Activated T-helper 1 cell treated with anti-CD3 and anti-CD28 coated beads, Interleukin-2, amount 50 U/mL, for 16 hours (primary cell): ENCODE results near the gene EHD4.

Experiments used
- DNase-seq, 2 donors: peaks; one replicate each; pipeline ENCODE4 v3.0.0-alpha.2; 2020; ENCODE audit warnings: low read depth in 1 of 2, low spot score in 1 of 2

The EHD4 gene

DNA sequence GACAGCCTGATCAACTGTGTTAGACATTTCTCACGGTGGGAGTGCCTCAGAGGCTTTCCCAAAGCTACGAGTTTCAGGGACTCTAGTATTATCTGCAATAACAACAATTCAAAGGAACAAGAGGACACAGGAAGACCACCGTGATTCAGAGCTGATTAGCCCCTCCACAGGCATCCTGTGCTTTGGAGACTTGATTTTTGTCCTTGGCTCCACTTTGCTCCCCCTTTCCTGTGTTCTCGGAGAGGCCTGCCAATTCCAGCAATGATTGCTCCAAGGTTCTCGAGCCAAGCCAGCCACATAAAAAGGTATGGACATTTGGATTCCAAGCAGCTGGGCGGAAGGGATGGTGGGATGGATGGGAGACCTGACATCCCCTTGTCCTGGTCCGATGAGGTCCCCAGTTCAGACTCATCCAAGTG is 14.3 kb downstream of the EHD4 start:
- no peak for DNase-seq

DNA sequence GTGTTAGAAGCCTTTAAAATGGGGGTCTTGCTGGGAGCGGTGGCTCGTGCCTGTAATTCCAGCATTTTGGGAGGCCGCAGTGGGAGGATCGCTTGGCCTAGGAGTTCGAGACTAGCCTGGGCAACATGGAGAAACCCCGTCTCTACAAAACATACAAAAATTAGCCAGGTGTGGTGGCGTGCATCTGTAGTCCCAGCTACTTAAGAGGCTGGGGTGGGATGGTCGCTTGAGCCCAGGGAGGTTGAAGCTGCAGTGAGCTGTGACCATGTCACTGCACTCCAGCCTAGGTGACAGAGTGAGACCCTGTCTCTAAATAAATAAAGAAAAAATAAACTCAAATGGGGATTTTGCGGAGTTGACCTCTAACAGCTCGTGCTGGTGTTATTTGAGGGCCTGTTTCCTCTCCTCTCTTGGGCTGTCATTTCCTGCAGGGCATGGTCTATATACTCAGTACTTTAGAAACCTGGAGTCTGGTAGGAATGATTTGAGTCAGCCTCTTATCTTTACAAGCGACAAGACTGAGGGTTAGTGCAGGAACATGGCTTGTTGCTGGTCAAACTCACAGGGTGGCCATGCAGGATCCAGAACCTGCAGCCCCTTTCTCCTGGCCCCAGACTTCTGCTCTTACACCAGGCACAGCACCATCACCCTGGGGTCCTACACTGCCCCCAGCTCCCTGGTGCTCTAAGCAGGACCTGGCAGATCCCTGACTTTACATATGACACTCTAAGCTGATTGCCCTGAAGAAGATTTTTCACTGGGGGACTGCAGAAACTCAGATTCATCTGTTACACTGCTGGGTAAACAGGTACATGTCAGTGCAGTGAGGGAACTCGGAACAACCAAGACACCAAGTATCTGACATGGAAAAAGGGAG is 15.1 kb downstream of the EHD4 start:
- no peak for DNase-seq

DNA sequence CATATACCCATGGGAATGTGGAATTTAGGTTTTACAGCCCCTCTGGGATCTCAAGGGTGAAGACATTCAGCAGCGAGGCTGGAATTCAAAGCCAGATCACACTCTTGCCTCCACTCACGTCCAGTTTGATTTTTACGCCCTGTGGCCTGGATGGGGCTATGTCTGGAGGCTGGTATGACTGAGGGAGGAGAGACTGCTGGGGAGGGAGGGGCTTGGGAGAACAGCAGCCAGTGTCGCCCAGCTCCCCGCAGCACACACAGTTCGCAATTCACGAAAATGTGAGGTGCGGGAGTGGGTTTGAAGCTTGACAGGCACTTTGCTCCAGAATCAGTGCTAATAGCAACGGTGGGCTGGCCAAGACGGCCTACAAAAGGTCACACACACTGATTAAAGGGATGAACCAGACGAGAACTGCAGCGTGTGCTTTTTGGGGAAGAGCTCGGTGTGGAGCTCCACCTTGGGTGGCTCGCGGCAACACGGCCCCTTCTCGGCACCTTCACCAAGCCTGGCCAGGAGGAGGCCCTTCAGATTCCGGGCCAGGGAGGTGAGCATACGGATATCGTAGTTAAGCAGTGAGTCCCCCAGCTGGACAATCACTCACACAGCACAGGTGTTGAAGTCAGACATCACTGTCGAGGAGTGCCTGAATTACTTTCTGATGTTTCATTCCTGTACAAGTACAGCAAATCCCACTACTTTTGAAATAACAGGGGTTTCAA is 16.4 kb downstream of the EHD4 start:
- DNase-seq: no peak

DNA sequence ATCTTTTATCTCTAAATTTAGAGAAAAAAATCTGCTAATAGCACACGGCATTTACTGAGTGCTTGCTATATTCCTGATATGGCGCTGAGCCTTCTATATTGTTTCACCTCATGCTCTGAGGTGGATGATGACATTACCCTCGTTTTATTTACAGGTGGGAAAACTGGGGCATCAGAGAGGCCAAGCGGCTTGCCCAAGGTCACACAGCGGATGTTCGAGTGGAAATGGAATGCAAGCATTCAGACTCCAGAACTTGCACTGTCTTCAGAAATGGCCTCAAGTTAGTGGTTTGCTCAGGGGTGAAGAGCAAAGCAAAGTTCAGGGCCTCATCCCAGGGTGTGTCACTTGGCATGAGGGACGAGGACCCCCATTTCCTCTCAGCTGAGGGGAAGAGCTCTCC is 17.3 kb downstream of the EHD4 start:
- DNase-seq: no peak

DNA sequence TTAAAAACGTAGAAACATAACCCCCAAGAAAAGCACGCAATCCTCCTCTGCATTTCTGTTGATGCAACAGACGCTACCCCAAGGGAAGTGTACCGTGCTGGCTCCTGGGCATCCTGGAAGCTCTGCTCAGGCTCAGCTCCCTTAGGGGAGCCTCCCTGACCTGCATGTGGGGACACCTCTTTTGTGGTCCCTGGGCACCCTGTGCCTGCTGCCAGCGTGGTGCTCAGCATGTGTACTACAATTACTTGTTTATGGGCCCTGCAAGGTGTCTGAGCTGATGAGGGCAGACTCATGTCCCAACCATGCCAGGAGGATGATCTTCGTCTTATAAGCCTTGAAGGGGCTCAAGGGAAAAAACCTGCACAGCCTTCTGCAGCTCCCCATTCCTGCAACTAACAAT is 18.3 kb downstream of the EHD4 start:
- no peak for DNase-seq

DNA sequence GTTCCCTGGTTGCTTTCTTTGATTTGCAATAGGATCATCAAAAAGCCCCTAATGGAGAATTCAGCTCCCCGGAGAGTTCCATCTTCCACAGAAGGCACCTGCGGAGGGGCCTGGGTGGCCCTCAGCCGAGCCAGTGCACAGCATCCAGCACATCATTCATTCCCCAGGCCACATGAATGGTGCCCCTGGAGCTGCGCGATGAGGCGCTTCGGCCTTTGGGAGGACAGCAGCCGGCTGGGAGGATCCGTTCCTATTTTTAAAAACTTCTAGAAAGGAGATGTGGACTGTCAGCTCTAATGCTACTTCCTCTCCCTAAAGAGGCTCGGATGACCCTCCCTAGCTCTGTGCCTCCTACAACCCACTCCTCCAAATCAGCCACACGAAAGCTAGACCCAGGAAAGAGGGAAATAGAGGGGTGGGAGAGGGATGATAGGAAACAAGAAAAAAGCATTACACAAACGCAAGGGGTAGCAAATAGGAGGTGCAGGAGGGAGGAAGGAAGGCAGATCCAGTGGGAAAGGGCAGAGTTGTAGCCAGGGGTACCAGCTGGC is 20.3 kb downstream of the EHD4 start:
- no peak for DNase-seq

DNA sequence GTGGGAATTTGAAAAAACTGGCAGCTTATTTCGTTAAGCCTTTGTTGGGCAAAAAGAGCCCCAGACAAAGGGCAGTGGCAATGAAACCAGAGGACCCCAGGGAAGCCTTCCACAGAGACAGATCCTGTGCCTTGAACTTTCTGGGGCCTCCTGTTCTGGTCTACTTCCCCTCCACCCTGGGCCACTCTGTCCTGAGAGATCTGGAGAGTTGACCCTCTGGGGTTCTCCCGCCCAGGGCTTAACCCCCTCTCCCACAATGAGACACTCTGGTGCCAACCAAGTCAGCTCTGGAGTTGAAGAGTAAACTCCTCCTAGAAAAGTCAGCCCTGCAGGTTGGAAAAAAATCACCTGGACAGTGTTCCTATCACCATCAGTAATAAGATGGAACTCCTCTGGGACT is 20.8 kb downstream of the EHD4 start:
- no peak for DNase-seq

DNA sequence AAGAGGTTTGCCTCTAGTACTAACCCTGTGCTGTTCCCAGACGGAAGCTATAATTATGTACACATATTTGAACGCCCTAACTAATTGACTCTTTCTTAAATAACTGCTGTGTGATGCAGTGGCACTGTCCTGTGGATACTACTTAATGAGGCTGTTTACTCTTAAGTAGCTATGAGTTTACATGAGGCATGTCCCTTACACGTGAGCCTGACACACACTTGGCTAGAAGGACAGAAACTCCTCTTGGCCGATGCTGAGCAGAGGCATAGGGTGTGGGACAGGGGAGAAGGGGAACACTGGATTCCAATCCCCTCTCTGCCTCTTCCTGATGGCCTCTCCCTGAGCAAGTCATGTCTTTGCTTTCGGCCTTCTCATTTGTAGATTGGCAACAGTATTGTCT is 21.9 kb downstream of the EHD4 start:
- DNase-seq: no peak

DNA sequence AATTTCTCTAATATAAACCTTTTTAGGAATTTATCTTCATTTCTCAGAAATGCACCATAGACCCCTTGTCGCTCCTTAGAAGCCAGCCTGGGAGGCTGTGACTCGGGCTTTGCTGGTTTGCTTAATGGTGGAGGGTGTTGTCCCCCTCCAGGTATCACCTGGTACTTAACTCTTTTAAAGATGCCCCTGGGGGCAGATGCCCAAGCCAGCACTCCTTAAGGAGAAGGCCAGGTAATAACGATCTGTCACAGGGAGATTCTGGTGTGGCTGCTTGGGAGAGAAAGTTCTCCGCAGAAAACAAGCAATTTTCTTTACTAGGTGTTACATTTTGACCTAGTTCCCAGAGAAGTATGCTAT is 22.3 kb downstream of the EHD4 start:
- no peak for DNase-seq

DNA sequence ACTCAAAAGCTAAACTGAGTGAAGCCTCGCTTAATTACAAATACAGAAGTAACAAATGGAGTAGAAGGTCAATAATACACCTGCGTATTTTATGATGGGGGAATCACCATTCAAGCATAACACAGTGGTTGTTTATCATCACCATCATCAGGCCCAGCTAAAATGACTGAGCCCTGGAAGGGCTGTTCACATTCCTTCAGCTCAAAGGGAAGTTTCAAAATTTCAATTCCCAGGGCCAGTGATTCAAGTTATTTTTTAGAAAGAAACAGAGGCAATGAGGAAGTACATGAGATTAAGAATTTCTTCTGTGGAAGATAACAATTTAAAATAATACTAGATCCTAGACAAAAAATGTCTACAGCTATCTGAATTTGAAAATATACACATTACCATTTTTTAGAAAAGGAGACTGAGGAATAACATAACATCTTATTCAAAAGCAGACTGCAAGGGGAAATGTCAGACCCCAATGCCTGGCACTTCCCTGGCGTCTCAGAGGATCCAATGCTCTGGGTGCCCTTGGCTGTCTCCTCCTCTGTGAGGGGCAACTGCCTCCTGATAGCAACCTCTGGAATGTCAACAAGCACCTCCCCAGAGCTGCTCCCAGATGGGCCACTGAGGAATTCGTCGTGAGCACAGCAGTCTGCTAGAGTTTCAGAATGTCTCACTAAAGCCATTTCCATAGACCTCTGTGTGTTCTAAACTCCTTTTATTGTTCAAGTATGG is 22.8 kb downstream of the EHD4 start:
- DNase-seq: no peak

DNA sequence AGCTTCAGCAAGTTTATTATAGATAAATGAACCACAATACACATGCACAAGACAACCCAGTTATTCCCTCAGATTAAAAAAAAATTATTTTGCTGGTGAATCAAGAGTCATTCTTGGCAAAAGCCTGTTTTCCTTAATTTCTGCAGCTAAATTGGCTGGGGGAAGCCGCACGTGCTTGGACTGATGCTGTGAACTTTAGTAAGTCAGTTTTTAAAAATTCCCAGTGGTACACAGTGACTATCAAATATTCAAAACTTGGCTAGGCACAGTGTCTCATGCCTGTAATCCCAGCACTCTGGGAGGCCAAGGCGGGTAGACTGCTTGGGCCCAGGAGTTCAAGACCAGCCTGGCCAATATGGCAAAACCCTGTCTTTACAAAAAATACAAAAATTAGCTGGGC is 23.9 kb downstream of the EHD4 start:
- DNase-seq: no peak

DNA sequence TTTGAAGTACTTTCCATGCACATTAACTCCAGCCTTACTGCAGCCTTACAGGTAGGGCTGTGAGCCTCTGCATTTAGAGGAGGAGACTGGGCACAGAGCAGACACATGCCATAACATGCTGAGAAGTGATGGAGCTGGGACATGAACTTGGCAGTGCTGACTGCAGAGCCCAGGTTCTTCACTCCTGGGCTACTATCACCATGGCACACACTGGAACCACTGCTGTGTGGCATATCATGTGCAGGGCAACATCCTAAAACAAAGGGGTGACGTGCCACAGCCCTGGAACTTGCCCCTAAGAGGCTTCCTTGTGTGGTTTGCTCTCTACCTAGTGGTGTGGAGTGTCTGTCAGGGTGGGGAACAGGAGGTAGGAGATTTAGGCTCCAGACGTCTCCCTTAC is 25.4 kb downstream of the EHD4 start:
- DNase-seq: no peak

DNA sequence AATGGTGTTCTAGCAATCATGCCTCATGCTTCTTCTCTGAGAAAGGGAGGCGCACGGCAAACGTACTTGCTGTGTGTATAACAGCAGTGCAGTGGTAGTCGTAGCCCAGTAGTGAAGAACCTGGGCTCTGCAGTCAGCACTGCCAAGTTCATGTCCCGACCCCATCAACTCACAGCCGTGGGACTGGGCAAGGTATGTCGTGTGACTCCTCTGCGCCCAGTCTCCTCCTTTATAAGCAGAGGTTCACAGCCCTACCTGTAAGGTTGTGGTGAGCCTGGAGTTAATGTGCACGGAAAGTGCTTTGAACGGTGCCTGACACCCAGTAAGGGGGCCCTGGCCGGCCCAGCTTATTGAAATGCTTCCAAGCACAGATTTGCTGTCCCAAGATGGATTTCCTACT is 26.6 kb downstream of the EHD4 start:
- DNase-seq: no peak

DNA sequence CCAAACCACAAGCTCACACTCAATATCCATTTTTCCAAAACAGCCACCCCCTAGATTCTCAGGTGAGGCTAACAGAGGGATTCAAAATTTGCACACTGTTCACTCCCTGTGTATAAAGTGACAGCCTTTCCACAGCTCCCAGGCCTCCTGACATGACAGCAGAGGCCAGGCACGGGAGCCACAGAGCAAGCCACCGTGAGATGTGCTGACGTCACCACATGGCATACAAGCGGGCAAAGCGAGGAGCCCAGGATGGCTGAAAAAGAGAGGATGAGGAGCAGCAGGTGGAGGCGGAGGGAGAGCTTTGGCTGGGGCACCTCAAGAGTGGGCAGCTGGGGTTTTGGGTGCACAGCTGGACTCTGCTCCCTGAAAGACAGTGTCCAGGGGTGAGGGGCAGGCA is 27.1 kb downstream of the EHD4 start:
- DNase-seq: no peak

DNA sequence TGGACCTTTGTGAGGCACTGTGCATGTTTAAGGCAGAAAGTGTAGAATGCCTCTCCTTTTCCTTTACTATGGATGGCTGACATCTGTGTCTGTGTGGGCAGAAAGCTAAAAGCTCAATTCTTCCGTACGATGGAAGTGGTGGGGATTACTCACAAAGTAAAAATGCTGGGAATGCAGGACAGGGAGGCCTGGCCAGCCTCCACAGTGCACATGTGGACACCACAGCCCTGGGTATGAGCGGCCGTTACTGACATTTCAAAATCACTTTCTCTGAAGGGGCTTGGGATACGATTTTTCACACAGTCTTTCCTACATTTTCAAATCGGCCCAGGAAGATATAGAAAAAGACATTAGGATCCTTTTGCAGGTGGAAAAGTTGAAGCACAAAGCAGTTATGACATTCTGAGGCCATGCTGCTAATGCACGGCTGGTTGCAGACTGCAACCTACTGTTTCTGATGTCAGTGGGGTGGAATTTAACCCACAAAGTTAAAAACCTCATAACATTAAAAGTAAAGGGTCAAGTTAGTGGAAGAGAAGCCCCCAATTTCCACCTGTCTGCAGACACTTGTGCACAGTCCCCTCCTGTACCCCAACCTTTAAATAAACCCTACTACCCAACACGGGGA is 27.9 kb downstream of the EHD4 start:
- no peak for DNase-seq

DNA sequence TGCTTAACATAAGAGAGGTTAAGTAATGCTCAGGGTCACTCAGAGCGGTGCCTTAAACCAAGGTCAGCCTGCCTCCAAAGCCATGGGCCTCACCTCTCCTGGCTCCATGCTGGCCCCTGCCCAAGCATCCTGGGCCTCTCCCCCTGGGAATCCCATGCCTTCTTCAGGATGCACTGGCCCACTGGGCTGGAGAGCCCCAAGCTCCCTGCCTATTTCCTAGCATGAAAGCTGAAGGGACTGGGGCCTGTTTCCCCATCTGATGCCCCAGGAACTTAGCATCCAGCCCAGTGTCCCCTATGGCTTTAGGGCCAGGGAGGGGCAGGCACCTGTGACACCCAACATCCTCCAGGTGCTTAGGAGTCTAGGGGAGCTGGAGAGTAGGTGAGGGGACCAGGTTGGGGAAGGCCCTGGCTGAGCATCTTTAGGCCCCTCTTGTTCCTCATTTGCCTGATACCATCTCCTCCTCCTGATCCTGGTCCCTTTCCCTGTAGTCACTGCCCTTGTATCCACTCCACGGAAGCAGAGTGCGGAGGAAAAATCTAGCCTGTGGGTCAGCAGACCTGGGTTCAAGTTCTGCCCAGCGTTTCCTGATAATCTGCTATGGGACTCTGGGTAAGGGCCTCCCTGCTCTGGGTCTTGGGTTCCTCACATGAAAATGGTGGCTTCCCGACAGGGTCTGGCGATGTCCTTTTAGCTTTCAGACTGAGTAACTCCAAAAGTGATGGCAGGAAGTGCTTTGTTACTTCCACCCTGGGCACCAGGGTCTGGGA is 28.6 kb downstream of the EHD4 start:
- DNase-seq: no peak

DNA sequence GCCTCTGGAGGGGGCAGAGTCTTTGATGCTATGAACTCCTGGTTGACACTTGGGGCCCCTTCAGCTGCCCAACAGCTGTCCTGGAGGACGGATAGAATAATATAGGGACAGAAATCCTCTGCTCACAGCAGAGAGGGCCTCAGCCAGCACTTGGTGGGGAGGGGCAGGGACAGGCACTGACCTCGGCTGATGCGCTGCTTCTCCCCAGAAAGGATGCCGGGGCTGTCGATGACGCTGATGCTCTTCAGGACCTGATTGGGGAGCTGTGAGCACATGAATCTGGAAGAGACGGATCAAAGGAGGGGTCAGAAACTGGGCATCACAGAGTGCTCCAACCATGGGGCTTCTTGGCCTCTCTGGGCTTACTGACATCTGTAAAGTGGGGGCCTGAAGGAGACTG is 29.5 kb downstream of the EHD4 start:
- no peak for DNase-seq

DNA sequence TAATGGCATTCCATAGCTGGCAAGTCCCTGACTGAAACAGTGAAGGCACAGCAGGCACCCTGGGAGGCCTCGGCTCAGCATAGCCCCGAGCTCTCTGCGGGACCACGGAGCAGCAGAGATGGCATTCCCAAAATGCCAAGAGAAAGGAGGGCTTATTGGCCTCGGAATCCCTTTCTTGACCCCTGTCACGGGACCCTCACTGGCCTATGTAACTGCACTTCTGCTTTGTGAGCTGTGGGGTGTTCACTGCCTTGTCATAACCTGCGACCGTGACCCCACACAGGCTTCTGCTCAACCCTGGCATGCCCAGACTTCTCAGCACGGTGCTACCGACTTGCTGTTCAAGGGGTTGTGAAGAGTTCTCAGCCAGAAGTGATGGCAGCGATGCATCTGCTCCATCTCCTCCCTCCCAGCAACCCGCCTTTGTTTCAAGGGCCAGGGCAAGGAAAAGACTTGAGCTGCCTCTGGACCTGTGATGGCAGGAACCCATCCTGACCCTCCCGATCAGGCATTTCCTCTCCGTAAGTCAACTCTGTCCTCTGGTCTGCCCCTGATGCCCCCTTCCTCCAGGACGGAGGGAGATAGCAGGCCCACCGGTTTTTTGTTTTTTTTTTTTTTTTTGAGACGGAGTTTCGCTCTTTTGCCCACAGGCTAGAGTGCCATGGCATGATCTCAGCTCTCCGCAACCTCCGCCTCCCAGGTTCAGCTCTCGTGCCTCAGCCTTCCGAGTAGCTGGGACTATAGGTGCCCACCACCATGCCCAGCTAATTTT is 30.5 kb downstream of the EHD4 start:
- DNase-seq: no peak

DNA sequence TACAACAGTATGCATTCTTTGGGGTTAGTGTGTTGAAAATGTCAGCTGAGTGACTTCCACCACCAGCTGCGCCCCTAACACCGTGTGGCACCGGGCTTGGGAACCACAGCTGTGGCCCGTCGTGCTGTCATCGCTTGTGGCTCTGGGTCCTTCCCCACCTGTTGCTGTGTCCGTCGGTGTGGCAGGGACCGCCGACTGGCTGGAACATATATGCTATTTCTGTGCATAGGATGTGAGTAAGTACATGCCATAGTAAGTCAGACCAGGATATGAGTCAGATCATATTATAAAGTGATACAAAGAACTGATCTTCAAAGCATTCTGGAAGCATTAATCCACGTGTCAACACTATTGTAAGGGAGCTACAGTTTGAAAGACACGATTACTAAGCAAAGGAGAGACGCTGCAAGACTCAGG is 31.9 kb downstream of the EHD4 start:
- DNase-seq: peak in 1 of 2 donors; percentile 25

DNA sequence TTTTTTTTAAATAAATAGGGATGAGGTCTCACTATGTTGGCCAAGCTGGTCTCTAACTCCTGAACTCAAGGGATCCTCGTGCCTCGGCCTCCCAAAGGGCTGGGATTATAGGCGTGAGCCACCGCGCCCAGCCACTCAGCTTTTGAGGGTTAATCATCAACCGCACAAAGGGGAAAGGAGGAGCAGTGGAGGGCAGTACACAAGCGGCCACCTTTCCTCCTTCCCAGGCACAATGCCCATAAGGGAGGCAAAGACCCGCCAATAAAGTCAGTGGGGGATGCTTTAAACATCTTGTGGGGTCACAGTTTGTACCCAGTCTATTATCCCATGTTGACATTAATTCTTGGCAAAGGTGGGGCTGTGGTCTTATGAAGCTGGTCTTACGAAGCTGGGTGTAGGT is 32.4 kb downstream of the EHD4 start:
- no peak for DNase-seq
